Left ventricle myocardium inferior (tissue), 1 donor: ENCODE data around the gene BDKRB1. TPM values are rescaled to one million over a fixed set of nuclear protein-coding genes. Genes with fewer than 3 reads are reported as not detected.
"Not testable (repeated sequence)": the region's sequence is repeated elsewhere in the genome, so short reads cannot be mapped to it uniquely, and the experiment has no call there.

ENCODE experiments used
- DNase-seq: peaks from one replicate; pipeline ENCODE4 v3.0.0-alpha.2; 2020
- H3K27ac ChIP-seq: fragments of 200-600 bp; replicated peaks from 2 replicates; pipeline ENCODE4 v1.8.0; 2021
- H3K27me3 ChIP-seq: fragments of 200-600 bp; 2 replicates; pipeline ENCODE4 v1.8.0; 2021; ENCODE audit warnings: low read depth
- H3K36me3 ChIP-seq: fragments of 200-600 bp; 2 replicates; pipeline ENCODE4 v1.8.0; 2021
- H3K4me1 ChIP-seq: fragments of 200-600 bp; 2 replicates; pipeline ENCODE4 v1.8.0; 2021
- H3K4me3 ChIP-seq: fragments of 200-600 bp; 2 replicates; pipeline ENCODE4 v1.8.0; 2021; ENCODE audit warnings: mild to moderate bottlenecking, moderate library complexity
- H3K9me3 ChIP-seq: fragments of 200-600 bp; replicated peaks from 2 replicates; pipeline ENCODE4 v1.8.0; 2021
- CTCF ChIP-seq: fragments of 200-600 bp; IDR thresholded peaks from 2 replicates; pipeline ENCODE4 v1.8.0; 2021; ENCODE audit warnings: antibody characterized with exemption, mild to moderate bottlenecking, borderline replicate concordance
- intact Hi-C: fragments of 100-400 bp; cut with micrococcal nuclease; formaldehyde crosslinking; loops from one replicate; pipeline ENCODE4 v1.11.0; 2022
- total RNA-seq: library from RNA; stranded (reverse); fragmentation: NEBNext Ultra II Directional; extraction: Animal tissue kit (Norgen Biotek cat#: 25700); gene quantifications from one replicate; pipeline ENCODE4 v1.2.1, GENCODE V29; 2021
- donor health status: DM: no; HTN: yes; CAD: no; lungs with severe emphysema.

Gene BDKRB1
- total RNA-seq, 1 donor from 2014 or later = not detected

GRCh38 chr14:96239711-96240141 is 16.3 kb upstream of the BDKRB1 start:
- no peaks in the 10 kb centered on the region for H3K4me1 ChIP-seq
- no peak overlapping the region for H3K4me3 ChIP-seq
- H3K36me3 ChIP-seq = no peaks in the 10 kb centered on the region
- intact Hi-C loops = no loop called here
- H3K27ac ChIP-seq = no peak overlapping the region
- TF ChIP-seq CTCF = no peak
- no peaks in the 10 kb centered on the region for H3K9me3 ChIP-seq
- peaks cover 48% of the 10 kb centered on the region for H3K27me3 ChIP-seq
- DNase-seq = no peak

- TF ChIP-seq CTCF = no peak
- intact Hi-C loops = no loop called here
- no peak for DNase-seq
- Histone ChIP-seq H3K27me3 (peaks cover 46% of the 10 kb centered on the region), H3K4me3 (no peak overlapping the region), H3K9me3 (no peaks in the 10 kb centered on the region), H3K36me3 (no peaks in the 10 kb centered on the region), H3K27ac (no peak overlapping the region), H3K4me1 (no peaks in the 10 kb centered on the region)
Observed at GRCh38 chr14:96240641-96241040, 15.4 kb upstream of the BDKRB1 start.

- no peak for DNase-seq
- intact Hi-C loops = no loop called here
- Histone ChIP-seq H3K27ac (no peak overlapping the region), H3K9me3 (no peaks in the 10 kb centered on the region), H3K4me3 (no peak overlapping the region), H3K4me1 (no peaks in the 10 kb centered on the region), H3K36me3 (no peaks in the 10 kb centered on the region), H3K27me3 (peaks cover 37% of the 10 kb centered on the region)
- no peak for TF ChIP-seq CTCF
Observed at GRCh38 chr14:96242126-96242525, 13.9 kb upstream of the BDKRB1 start.

GRCh38 chr14:96243785-96244184 is 12.2 kb upstream of the BDKRB1 start:
- intact Hi-C loops = no loop called here
- TF ChIP-seq CTCF = no peak

GRCh38 chr14:96245074-96245473 is 10.9 kb upstream of the BDKRB1 start:
- H3K4me3 ChIP-seq, intact Hi-C loops, H3K36me3 ChIP-seq, H3K4me1 ChIP-seq, H3K27ac ChIP-seq, DNase-seq, H3K9me3 ChIP-seq: not testable (repeated sequence)
- H3K27me3 ChIP-seq = peaks cover 34% of the 10 kb centered on the region

More at GRCh38 chr14:96243785-96244184, 12.2 kb upstream of the BDKRB1 start:
- H3K27me3 ChIP-seq = peaks cover 36% of the 10 kb centered on the region
- no peak overlapping the region for H3K4me3 ChIP-seq
- no peak for DNase-seq
- no peaks in the 10 kb centered on the region for H3K4me1 ChIP-seq
- no peak overlapping the region for H3K27ac ChIP-seq
- no peaks in the 10 kb centered on the region for H3K9me3 ChIP-seq
- no peaks in the 10 kb centered on the region for H3K36me3 ChIP-seq

GRCh38 chr14:96245710-96246538 is 10.1 kb upstream of the BDKRB1 start:
- no peak for DNase-seq
- no peak for TF ChIP-seq CTCF
- intact Hi-C loops = no loop called here
- peaks cover 28% of the 10 kb centered on the region for H3K27me3 ChIP-seq
- H3K4me1 ChIP-seq = no peaks in the 10 kb centered on the region
- H3K36me3 ChIP-seq = no peaks in the 10 kb centered on the region
- H3K9me3 ChIP-seq = no peaks in the 10 kb centered on the region
- H3K27ac ChIP-seq = no peak overlapping the region
- no peak overlapping the region for H3K4me3 ChIP-seq
